HG03060 (cell line): ENCODE data around the gene PPFIA4.
"Not testable (repeated sequence)": the region's sequence is repeated elsewhere in the genome, so short reads cannot be mapped to it uniquely, and the experiment has no call there.

Experiments used
- ATAC-seq: cut with Tn5 transposase; IDR thresholded peaks from one replicate; pipeline ENCODE4 v1.9.1; 2021; ENCODE audit warnings: low read depth, moderate number of reproducible peaks; ENCODE audit not compliant: unreplicated experiment

PPFIA4 gene

DNA sequence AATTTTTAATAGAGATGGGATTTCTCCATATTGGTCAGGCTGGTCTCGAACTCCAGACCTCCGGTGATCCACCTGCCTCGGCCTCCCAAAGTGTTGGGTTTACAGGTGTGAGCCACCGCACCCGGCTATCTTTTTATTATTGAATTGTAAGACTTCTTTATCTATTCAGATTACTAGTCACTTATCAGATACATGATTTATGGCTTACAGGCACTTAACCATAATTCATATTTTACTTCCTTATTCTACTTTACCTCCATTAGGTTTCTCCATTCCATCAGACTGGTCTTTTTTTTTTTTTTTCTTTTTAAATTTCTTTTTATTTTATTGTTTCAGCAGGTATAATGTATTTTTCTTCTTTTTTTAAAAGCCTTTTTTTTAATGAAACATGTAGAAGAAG is 14.7 kb upstream of the PPFIA4 start:
- ATAC-seq, result no peak

DNA sequence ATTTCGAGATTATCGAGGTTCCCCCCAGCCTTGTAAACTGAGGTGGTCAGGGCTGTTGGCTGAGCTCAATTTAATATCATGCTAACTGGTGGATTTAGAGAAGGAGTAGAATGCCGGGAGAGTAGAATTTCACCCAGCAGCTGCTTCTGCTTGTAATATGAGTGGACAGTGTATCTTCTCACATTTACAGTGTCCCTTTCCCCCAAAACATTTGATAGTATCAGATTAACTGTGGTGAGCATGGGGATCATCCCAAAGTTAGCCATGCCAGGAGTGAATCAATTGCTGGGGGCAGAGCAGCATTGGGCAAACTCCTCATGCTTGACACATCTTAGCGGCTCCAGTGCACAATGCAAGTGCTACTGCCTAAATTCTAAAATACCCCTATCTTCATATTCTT is 9.2 kb upstream of the PPFIA4 start:
- ATAC-seq, result no peak

DNA sequence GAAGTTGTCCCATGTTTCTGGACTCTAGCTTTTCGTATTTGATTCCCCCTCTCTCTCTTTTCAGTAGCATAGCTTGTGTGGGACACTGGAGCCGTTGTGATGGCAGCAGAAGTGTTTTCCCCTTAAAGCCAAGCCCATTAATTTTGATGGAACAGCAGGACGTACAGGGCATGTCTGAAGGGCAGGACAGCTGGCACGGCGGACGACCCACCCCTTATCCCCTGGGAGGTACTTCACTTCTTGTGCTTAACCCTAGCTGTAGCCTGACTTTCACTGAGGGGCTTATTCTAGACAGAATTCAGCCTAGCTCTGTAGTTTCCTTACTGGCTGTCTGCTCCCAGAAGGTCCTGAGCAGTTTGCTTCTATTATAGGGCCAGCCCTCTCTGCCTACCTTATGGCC is 8.6 kb upstream of the PPFIA4 start:
- no peak for ATAC-seq

DNA sequence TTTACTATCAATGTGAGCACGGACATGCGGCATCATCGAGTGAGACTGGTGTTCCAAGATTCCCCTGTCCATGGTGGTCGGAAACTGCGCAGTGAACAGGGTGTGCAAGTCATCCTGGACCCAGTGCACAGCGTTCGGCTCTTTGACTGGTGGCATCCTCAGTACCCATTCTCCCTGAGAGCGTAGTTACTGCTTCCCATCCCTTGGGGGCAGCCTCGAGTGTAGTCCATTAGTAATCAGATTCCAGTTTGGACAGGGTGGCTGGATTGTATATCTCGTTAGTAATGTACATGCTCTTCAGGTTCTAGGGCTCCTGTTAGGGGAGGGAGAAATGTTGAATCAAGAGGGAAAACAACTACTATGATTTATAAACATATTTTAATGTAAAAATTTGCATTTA is 3.4 kb upstream of the PPFIA4 start:
- ATAC-seq, result not testable (repeated sequence)

DNA sequence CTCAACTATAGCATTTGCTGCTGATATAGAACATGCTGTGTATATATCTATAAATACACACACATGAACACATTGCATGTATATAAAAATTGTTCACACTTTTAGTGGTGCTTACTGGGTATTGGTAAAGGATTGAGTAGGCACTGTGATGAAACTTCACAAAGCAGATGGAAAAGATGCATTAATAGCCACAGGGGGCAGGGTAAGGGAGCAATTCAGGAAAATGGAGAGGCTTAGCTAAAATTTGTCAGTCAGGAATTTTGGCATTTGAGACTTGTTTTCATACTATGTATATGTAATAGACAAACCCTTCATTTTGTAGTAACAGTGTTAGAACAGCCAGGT is 633 bp upstream of the PPFIA4 start:
- no peak for ATAC-seq

DNA sequence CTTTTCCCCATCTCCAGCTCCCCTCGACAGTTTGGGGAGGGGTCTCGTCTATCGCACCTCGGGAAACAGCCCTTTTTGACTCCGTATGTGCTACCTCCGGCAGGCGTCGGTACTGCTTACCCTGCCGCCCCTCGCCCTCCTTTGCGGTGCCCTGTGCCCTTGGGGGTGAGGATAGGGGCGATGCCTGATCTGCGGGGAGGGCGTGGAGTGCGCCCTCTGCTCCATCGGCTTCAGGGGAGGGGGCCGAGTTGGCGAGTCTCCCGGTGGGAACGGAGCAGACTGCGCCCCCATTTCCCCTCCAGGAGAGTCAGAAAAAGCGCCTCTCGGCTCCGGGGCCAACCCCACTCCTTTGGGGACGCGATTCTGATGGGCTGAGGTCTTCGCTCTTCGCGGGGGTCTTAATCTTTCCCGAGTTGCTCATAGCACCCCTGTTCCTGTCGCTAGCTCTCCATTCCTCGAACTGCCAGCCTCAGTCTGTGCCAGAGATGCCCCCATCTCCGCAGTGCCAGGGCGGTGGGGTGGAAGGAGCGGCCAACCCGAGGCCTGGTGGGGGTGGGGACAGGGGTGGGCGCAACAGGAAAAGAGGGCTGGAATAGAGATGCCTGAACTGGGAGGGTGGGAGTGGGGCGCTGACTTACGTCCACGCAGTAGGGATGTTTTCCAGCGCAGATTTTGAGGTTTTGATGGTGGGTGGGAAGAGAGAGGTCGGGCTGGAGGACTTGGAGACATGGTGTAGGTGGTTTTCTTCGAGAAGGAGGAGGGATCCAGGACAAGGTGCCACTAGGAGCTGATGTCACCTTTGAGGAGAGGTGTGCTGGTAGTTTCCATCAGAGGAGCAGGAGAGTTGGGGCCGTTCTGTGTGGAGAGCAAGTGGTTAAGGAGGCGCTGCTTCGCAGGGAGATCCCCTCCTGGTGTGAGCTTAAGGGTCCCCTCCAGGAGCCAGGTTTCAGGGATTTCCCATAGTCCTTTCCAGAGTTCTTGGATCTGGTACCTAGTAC is 674 bp downstream of the PPFIA4 start:
- no peak for ATAC-seq

DNA sequence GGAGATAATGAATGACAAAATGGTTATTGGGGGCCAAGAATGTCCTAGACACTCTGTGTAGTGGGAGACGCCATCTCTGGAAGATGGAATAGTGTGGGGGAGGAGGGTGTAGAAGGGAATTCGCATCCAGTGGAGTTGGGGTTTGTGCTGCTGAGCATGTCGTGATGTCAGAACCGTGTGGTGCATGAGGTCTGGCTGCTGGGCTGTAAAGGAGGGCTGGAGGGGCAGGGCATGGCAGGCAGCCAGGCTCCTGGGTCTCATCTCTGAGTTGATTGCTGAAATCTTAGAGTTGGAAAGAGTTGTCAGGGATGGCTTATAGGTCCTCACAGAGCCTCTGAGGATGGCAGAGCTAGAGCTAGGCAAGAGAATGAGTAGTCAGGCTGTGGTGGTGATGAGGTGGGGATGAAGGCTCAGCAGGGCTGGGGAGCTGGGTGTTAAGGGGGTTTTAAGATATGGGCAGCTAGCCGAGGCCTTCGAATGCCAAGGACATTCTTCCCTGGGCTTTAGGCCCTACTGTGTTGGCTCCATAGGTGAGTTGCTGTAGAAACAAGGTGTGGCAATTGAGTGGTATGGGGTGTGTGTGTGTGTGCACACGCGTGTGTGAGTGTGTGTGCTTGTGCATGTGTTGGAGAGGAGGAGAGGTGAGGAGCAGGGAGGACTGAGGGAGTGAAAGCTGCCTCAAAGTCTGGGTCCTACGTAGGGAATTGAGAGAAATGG is 1.9 kb downstream of the PPFIA4 start:
- no peak for ATAC-seq

DNA sequence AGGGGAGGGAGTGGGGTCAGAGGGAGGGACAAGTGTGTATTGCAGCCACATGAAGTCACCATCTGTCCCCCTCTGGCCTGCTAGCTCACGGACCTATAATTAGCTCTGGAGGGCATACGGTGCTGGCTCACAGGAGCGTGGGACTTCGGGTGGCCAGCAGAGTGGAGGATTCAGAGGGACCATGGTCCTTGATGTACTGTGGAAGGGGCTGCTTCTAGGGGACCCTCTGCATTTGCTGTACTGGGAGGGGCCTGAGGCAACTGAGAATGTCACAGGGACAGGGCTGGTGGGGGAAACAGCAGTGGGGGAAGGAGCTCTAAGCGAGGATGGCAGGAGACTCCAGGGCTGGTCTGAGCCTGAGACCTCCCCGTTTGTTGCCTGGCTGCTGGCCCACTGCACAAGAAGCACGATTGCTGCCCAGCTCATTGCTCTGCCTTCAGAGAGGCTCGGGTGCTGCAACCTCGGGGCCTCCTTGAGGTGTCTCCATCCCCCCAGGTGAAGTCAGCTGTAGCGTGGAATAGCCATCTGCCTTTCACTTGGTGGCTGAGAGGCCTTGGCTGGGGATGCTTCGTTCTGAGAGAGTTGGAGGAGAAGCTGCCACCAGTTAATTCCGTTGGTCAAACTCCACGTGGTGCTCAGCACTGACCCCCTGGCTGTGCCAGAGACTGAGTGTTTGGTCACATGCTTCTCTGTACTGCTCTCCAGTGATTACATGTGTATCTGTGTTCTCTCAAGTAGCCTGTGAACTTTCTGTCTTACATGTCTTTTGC is 2.7 kb downstream of the PPFIA4 start:
- no peak for ATAC-seq

DNA sequence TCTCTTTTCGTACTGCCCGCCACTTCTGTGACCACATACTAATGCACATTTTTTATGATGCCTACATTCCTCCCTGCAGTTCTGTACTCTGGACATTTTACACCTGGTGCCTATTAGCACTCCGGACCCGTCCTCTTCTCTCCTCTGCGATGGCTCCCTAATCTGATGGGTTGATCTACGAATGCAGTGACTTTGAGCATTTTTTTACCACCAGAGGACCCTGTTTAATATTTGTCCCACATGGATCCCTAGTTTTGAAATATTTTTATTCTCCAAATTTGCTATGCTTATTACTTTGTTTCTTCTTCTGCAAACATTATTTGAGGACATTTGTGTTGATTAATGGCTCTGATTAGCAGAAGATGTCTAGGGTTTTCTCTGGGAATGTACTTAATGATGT is 5.2 kb downstream of the PPFIA4 start:
- no peak for ATAC-seq

DNA sequence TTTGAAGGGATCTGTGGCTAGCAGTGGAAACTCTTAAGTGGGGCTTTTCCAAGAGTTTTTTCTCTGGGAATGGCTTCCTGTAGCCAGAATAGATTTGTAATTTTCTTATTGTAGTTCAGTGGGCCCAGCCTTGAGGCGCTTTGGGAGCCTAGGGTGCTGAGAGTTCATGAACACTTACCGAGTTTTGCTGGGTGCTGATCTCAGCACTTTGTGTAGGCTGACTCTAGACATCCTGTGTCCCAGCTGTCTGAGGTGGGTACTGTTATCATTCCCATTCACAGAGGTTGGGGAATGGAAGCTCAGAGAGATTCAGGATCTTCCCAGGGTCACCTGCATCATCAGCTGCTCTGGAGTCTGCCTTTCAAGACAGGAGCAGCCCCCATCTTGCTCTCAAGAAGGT is 7.0 kb downstream of the PPFIA4 start:
- ATAC-seq, result no peak

DNA sequence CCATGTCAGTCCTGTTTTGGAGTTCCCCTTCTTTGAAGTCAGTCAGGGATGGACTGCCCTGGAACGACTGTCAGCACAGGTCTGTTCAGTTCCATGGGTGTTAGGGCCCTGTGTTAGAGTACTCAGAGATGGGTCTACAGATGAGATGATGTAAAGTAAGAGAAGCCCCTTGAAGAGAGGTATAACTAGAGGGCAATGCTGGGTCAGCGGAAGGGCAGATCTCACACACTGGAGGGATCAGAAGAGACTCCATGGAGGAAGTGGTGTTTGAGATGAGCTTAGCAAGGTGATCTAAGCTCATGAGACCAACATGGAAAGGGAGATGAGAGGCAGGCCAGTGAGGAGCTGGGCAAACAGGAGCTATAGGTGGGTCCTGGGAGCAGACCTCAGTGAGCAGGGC is 7.6 kb downstream of the PPFIA4 start:
- no peak for ATAC-seq

DNA sequence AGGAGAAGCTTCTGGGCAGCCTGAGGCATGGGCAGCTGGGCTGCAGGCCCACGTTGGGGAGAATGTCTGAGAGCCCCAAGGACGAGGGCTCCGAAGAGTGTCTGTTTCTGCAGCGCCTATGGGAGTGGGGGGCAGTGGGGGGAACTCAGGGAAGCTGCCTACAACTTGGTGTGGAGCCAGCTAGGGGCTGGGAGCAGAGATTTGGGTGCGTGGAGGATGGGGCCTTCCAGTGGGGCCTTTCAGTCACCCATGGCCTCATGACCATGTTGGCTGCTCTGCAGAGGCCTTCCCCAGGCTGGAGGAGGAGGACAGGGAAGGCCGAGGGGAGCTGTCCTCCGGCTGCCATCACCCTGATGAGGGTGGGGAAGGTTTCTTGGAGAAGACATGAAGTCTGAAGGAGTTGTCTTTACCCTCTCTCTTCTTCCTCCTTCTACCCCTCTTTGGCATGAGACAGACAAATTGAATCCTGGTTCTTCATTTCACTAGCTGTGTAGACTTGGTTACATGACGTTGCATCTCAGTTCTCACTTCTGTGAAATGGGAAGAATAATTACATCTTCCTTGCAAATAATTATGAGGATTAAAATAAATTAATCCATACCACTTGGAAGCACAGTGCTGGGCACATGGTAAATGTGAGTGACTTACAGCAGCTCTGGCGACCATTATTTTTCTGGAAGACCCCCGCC is 8.3 kb downstream of the PPFIA4 start:
- ATAC-seq, result no peak

DNA sequence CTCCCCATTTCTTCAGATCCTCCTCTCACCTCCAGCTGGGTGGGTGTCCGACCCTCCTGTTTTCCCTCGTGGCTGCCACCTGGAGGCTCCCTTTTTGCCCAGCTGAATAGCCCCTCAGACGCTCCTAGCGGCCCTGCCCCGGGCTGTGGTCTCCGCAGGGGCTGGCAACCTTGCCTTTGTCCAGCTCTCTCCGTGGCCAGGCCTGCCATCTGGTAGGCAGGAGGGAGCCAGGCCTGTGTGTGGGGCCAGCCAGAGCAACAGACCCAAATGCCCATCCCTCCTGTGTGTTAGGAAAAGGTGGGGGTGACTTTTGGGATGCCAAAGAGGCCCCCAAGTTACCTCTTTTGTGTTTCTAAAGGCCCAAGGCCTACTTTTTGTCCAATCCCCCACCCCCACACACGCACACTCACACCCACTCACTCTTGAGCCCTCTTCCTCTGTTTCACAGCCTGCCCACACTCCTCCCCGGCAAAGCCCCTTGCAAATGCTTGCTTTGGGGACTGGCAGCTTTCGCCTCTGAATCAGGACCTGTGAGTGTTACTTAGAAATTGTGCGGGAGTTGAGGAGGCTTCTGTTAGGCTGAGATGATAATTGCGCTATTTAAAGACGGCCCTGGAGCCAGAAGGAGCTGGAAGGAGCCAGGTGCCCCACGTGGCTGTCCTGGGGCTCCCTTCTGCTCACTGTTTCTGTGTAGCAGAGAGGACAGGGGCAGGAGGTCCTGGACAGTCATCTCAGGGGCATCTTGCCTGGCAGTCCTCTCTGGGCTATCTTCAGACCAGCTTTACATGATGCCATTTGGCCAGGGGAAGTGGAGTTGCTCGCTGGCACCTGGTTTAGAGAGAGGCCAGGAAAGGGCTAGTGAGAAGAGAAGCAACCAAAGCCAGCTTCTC is 9.1 kb downstream of the PPFIA4 start:
- no peak for ATAC-seq

DNA sequence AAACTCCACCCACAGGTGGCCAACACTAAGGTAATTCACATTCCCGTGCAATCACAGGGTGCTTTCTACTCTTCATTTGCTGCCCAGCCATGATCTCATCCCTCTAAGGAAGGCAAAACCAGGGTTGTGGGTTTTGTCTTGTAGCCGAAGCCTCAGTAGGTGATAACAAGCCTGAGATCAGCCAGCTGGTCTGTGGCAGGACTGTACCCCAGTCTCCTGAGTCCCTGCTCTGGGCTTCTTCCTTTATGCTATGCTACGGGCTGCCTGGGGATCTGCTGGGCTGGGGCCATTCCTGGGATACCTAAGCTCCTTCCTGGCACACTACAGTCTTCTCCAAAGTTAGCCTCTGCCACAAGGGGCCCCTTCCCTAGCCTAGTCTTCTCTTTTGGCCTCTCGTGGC is 9.8 kb downstream of the PPFIA4 start:
- no peak for ATAC-seq

DNA sequence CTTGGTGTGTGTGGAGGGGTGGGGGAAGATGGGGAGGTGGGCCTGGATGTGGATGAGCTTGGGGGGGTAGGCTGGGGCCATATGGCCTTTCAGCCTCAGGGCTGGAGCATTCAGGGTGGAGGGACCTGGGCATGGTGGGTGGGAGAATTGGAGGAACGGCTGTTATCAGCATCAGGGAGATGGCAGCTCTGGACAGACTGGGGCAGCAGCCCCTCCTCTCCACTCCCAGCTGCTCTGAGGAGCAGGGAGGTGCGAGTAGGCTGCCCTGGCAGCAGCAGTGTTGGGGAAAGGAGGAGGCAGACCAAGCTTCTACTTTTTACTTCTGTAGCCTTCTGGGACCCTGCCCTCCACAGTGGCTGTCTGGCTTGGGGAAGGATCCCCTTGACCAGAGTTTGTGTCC is 10.2 kb downstream of the PPFIA4 start:
- ATAC-seq, result no peak

DNA sequence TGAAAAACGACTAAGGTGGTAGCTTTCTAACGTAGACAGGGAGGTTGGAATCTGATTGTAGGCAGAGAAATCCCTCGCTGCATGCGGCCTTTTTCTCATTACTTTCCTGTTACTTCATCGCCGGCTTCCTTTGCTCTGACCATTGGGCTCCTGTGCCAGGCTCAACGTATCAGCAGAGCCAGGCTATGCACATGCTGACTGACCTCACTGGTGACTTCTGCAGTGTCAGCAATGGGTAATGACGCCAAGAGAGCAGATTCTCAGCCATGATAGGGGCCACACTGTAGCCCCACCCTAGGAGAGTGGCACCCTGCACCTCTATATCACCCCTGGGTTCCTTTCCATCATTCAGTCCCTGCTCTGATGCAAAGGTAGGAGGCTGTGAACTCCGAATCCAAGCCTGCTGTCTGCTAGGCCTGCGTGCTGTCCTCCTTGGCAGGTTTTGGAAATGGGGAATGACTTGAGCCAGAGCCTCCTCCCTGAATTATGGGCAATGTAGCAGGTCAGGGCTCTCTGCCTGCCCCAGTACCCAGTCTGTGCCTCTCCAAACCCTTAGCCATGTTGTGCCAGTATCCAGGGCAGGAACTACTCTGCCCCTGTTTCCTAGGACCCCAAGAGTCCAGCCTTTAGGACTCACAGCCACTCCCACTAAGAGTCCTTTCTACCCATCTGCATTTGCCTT is 11.4 kb downstream of the PPFIA4 start:
- no peak for ATAC-seq

DNA sequence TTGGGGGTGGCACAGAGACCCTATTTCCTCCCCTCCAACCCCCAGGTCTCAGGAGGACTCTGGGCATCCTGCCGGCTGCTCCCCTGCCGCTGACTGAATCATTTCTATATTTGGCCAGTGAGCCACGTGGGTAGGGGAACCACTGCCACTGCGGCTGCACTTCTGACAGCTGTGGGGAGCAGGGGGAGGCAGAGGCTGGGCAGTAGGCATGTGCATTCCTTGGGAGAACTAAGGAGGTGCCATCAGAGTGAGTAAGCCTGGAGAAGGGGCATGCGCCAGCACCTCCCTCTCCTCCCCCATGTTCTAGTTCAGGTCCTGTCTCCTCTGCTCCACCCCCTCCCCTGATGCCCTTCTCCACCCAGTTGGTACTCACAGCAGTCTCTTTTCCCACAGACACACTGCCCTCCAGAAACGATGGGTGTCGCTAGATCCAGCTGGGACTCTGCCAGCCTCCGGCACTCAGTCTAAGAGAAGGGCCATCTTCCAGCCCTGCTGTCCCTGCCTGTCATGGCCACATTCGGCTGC is 12.0 kb downstream of the PPFIA4 start:
- no peak for ATAC-seq

DNA sequence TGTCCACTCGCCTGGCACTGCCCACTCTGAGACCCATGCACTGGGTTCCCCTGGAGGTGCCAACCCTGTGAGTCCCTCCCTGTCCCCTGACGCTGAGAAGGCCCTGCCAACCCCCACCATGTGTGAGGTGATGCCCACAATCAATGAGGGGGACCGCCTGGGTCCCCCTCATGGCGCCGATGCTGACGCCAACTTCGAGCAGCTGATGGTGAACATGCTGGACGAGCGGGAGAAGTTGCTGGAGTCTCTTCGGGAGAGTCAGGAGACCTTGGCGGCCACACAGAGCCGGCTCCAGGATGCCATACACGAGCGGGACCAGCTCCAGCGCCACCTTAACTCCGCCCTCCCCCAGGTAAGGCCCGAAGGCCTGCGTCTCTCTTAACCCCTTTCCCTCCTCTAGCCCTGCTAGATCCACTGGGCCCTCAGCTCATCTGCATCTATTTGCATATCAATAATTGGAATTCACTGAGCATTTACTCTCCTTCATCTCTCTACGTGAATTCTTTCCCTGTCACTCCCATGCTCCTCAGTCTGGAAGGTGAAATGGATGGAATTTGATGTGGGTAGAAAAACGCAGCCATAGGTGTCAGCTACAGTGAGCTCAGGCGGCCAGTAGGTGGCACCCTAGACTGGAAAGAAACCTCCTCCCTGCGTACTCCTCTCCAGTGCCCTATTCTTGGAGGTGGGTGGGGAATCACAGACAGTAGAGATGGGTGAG is 12.8 kb downstream of the PPFIA4 start:
- ATAC-seq, result no peak
